PC-9 (cell line): Measurements from ENCODE around the gene ELMO3.

Experiments
- CTCF ChIP-seq: fragments of 200-600 bp; sonication (generic); conservative IDR thresholded peaks from 2 replicates; pipeline ENCODE4 v1.6.1; 2017; ENCODE audit warnings: mixed run types, antibody characterized with exemption, mild to moderate bottlenecking, moderate library complexity
- EZH2 ChIP-seq: fragments of 200-600 bp; sonication (generic); IDR thresholded peaks from 2 replicates; pipeline ENCODE4 v1.8.0; 2017; ENCODE audit warnings: antibody characterized with exemption, low read depth

GRCh38 chr16:67165121-67166078 lies 33.5 kb upstream of the ELMO3 start:
- TF ChIP-seq CTCF (no peak), EZH2 (no peak)
